Esophagus squamous epithelium (tissue), 4 donors: Measurements from ENCODE around the gene ANXA10.

Experiments used
- CTCF ChIP-seq, 6 experiments: fragments of 450-650 bp in 4 of 6; fragments of 200-600 bp in 2 of 6; sonication (generic) in 2 of 6; IDR thresholded peaks; one replicate each; pipeline ENCODE4 v1.5.1; 2016 to 2019; ENCODE audit warnings: antibody characterized with exemption in 6 of 6, mild to moderate bottlenecking in 4 of 6, moderate library complexity in 4 of 6
- POLR2A ChIP-seq, 4 donors: fragments of 450-650 bp; IDR thresholded peaks; one replicate each; pipeline ENCODE4 v1.6.1; 2017; ENCODE audit warnings: antibody characterized with exemption in 4 of 4, mild to moderate bottlenecking in 4 of 4, moderate library complexity in 3 of 4

GRCh38 chr4:168167714-168168284, 75.5 kb downstream of the ANXA10 start:
- TF ChIP-seq POLR2A (IDR thresholded peaks at IDR 0.05) (no peak), CTCF (IDR thresholded peaks at IDR 0.05) (no peak)
